GM19395 (cell line): ENCODE measurements around the gene FANCE.
"Not testable (repeated sequence)": the region's sequence is repeated elsewhere in the genome, so short reads cannot be mapped to it uniquely, and the experiment has no call there.

ENCODE experiments used
- ATAC-seq: cut with Tn5 transposase; IDR thresholded peaks from one replicate; pipeline ENCODE4 v1.9.1; 2021; ENCODE audit warnings: mild to moderate bottlenecking, moderate library complexity; ENCODE audit not compliant: unreplicated experiment

FANCE gene

DNA sequence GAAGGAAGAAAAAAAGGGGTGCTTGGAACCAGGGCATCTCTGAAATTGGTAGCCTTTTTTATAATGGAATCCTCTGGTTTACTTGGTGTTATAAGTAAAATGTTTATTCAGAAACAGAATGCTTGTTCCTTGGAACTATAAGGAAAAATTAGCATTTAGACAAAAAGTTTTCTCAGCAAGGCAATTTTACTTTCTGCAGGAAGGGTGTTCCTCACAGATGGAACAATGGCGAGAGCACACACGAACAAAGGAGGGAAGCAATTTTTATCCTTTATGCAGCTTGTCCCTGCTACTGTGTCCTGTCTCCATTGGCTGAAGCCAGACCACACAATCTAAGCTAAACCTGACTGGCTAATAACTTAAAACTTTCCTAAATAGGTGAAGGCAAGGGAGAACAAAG lies 22.7 kb upstream of the FANCE start:
- ATAC-seq, result no peak

GRCh38 chr6:35432291-35432690 lies 19.8 kb upstream of the FANCE start:
- ATAC-seq, result no peak

- ATAC-seq, result not testable (repeated sequence)
Measured at GRCh38 chr6:35432702-35433101, 19.4 kb upstream of the FANCE start.

- no peak for ATAC-seq
Measured at GRCh38 chr6:35435074-35435837, 16.9 kb upstream of the FANCE start.

DNA sequence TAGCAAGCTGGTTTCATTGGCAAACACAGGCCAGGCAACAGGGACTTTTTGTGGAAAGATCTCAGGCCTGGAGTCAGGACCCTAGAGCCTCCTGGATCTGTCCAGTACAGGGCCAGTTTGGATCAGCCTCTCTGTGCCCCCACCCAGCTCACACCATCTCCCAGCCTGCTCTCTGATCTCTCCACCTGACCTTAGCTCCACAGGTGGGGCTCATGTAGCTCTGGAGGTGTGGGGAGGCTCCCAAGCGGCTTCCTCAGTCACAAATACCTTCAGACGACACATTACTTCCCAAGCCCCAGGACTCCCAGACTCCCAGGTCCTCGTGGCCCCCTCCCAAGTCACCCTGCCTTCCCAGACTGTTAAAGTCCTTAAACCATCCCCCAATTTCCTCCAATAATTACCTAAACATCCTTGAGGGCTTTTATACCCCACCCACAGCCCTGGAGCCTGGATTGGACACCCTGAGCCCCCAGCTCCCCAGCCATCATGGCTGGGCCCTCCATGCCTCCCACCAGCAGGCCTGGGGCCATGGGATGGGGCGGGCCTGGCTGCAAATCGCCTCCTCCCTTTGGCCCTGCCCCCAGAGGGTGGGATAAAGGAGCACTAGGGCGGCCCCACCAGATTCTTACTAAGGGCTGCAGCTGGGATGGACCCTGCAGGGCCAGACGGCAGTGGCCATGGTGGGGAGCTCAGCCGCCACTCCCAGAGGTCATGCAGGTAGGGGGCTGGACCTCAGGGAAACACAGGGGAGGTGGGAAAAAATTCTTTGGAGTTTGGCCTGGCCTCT lies 15.9 kb upstream of the FANCE start:
- ATAC-seq, result no peak

GRCh38 chr6:35438378-35439065 lies 13.6 kb upstream of the FANCE start:
- not testable (repeated sequence) for ATAC-seq

DNA sequence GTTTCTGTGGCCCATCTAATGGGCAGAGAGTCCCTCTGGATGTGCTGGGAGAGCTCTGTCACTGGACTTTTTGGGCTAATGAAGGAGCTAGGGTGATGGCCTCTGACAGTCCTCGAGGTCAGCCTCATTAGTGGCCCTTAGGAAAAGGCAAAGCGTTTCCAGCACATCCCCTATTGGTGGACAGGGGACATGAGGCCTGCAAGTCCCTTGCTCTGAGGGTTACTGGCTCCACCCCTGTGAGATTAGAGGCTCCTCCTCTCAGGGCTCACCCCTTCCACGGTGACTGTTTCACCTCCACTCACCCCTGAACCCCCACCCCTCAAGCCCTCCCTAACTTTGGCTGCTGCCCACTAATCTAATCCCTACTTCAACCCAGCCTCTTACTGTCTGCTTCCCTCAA lies 12.8 kb upstream of the FANCE start:
- no peak for ATAC-seq

GRCh38 chr6:35441205-35441604 lies 10.9 kb upstream of the FANCE start:
- ATAC-seq, result no peak

- no peak for ATAC-seq
Measured at GRCh38 chr6:35441642-35442041, 10.5 kb upstream of the FANCE start.

GRCh38 chr6:35442693-35443092 lies 9.4 kb upstream of the FANCE start:
- no peak for ATAC-seq

GRCh38 chr6:35443341-35444030 lies 8.7 kb upstream of the FANCE start:
- no peak for ATAC-seq

GRCh38 chr6:35445691-35446090 lies 6.4 kb upstream of the FANCE start:
- ATAC-seq, result no peak

DNA sequence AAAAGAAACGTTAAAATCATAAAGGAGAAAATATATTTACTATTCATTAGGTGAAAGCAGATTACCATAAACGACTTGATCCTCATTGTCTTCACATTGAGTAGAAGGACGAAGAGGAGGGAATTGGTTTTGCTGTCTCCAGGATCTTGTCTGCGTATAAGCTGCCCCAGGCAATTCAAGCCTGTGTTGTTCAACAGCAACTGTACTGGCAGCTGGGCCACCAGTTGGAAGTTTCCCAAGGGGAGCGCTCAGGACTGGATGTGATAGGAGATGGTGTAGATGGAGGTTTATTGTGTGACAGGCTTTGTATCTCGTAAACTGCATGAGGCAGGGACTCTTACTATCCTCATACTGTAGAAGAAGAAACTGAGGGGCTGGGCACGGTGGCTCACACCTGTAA lies 3.9 kb upstream of the FANCE start:
- ATAC-seq, result no peak

DNA sequence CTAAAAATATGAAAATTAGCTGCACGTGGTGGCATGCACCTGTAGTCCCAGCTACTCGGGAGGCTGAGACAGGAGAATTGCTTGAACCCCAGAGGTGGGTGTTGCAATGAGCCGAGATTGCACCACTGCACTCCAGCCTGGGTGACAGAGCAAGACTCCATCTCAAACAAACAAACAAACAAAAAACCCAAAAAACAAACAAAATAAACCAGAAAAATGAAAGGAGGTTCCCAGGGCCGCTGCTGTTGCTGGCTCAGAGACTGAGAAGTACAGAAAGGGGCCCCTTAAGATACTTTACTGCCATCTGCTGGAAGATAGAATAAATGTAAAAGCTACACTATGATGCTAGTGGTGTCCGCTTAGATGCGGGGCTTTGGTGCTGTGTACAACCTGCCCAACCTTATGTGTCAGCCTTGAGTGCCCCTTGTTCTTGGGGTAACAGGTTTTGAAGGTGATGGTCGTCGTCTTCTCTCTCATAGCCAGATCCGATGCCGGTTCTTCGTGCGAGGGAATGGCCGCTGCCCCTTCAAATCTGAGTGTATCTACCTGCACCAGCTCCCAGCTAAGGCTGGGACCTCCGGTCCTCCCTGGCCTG lies 2.8 kb upstream of the FANCE start:
- peak; percentile 44 for ATAC-seq

DNA sequence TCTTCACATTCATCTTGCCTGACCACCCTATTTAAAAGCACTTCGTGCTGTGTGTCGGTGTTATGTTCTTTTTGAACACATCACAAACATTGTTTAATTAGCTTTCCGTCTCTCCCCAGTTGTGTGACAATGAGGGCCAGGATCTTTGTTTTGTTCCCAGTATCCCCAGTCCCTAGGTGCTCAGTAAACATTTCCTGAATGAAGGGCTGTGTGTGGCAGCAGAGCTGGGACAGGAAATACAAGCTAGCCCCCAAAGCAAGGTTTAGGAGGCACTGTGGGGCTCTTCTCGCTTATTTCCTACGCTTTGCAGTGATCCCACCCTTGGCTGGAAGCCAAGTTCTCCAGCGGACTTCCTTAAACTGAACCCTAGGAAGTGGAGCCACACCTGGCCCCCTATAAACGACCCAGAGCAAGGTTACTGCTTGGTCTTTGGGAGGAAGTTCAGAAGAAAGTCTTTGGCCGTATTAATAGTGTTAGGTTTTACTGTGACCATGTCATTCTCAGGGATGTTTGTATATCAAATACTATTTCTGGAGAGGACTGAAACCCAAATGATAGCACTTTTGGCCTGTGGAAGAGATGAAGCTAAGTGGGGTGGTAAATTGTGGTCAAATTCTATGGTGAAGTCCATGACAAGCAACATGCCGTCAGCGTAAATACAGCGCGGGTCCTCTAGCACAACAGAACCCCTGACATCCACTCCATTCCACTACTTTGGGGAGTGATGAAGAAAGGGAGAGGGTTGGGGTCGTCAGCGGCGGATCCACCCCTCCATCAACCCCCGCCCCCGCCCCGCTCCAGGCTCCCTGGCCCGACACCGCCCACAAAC lies 570 bp upstream of the FANCE start:
- ATAC-seq, result no peak

GRCh38 chr6:35453236-35453635 lies 1.1 kb downstream of the FANCE start:
- ATAC-seq, result no peak

DNA sequence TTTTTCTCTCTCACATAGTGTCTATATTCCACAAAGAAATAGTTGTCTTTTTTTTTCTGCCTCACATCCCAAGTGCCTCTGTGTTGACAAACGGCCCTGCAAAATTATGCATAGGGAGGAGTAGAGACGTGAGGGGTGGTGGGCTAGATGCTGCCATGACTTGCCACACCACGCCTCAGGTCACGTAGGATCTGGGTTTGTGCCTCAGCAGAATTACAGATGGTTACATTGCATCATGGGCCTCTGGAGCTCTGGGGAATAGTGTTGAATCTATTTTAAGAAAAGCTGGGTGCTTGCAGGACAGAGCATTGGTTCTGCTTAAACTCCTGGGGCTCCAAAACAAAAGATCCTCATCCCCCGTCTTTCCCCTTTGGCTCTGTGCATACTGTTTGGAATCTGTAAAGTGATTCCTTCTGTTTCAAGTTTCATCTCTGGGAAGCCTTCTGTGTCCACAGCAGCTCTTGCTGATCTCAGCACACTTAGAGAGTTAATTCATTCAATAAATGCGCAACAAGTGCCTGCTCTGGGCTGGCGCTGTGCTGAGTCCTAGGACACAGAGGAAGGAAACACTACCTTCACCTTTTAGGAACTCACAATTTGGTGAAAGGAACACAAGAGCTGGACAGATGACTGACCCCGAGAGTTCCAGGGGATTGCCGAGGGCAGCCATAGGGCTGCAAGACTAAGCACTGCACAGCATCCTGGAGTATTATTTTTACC lies 2.4 kb downstream of the FANCE start:
- no peak for ATAC-seq

DNA sequence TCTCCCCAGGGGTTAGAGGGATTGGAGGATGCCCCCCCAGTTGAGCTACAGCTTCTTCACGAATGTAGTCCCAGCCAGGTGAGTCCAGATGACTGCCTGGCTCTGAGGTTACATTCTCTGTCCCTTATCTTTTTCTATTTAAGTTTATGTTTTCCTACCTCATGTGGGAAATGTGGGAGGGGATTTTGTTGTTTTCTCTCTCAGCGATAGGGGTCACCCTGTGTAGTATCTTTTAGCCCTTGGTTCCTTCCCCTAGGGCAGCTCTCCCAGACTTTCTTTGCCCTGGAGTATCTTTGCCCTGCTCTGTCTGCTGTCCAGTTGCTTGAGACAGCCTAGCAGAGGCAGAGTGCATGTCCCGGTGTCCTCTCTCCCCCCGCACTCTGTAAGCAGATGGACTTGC lies 5.8 kb downstream of the FANCE start:
- no peak for ATAC-seq

- no peak for ATAC-seq
Measured at GRCh38 chr6:35461270-35461669, 9.1 kb downstream of the FANCE start.
